ENCODE results near the gene CORO1C. TPM values are rescaled to one million over a fixed set of nuclear protein-coding genes. Genes with fewer than 3 reads are reported as not detected.

CORO1C gene
- total and polyA plus RNA-seq, 2 donors (not counting 3 experiments of a cell fraction or from before 2014, with no cell fraction given) = 150 to 240 TPM

DNA sequence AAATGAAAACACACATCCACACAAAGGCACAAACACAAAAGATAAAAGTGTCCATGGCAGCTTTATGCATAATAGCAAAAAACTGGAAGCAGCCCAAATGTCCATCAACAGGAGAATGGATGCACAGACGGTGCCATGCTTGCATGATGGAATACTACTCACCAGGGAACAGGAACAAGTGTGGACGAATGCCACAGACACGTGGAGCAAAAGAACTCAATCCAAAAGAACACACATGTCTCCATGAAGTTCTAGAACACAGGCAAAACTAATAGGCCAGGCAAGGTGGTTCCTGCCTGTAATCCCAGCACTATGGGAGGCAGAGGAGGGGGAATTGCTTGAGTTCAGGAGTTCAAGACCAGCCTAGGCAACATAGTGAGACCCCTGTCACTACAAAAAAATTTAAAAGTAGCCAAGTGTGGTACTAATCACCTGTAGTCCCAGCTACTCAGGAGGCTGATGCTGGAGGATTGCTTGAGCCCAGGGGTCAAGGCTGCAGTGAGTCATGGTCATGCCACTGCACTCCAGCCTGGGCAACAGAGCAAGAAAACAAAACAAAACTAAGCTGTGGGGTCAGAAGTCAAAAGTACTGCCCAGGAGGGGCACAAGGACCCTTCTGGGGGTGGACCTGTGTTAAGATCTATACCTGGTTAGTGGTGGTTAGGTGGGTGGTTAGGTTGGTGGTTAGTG is 126.2 kb downstream of the CORO1C start:
- TF ChIP-seq MYC (IDR thresholded peaks at IDR 0.05; ENCODE audit: low read depth, low read length) = no peak
- no peak for TF ChIP-seq JUN (IDR thresholded peaks at IDR 0.05; ENCODE audit: borderline replicate concordance, insufficient read depth, insufficient read length, low read depth)
- TF ChIP-seq FOS (IDR thresholded peaks at IDR 0.05; ENCODE audit: borderline replicate concordance, insufficient read depth, low read length) = no peak
- DNase-seq (ENCODE audit: low read depth, low spot score) = no peak
- Histone ChIP-seq H3K4me2 (ENCODE audit: insufficient read depth, low read length) (no peak overlapping the region), H3K27ac (ENCODE audit: insufficient read depth, low read depth, low read length) (no peak overlapping the region), H3K79me2 (ENCODE audit: control insufficient read depth, insufficient read depth, low read length) (no peaks in the 10 kb centered on the region), H3K36me3 (ENCODE audit: control insufficient read depth in 2 of 2, extremely low read depth in 1 of 2, insufficient read depth in 2 of 2, low read length in 2 of 2) (no peaks in the 10 kb centered on the region), H3K9ac (replicated peaks; ENCODE audit: extremely low read depth, insufficient read depth, low read length) (no peak overlapping the region), H4K20me1 (replicated peaks; ENCODE audit: control insufficient read depth, extremely low read depth, insufficient read depth, low read length) (no peaks in the 10 kb centered on the region), H3K27me3 (ENCODE audit: control insufficient read depth in 2 of 2, insufficient read depth in 2 of 2, low read length in 2 of 2) (no peaks in the 10 kb centered on the region), H2AFZ (ENCODE audit: low read depth, low read length) (no peak overlapping the region), H3K9me3 (replicated peaks; ENCODE audit: control insufficient read depth, insufficient read depth, low read length) (no peaks in the 10 kb centered on the region), H3K4me1 (ENCODE audit: control insufficient read depth, extremely low read depth, insufficient read depth, low read length) (no peaks in the 10 kb centered on the region), H3K9me1 (replicated peaks; ENCODE audit: control insufficient read depth, extremely low read depth, insufficient read depth, low read length) (no peaks in the 10 kb centered on the region), H3K4me3 (replicated peaks in 1 of 3; ENCODE audit: insufficient read depth in 1 of 3, low read depth in 1 of 3, low read length in 3 of 3) (no peak overlapping the region)
- BruUV-seq (replicated peaks) = no TSS peak
- intact Hi-C loops (cut with micrococcal nuclease) (no loop called here), dilution Hi-C loops (cut with MboI; ENCODE audit: extremely low pct_ligation_motif_present, low sequenced_read_pairs) (no loop called here)
- ChIA-PET CTCF (interaction anchor here (1.2 to 1.6 kb wide), 2 partner anchors 10 to 13 kb away, joined by 3 to 5 read pairs; no protein-coding TSS in a partner anchor), POLR2A (no interaction called here)
- peak; percentile 15 for FAIRE-seq

- no peaks in the 10 kb centered on the region for H3K4me1 ChIP-seq (ENCODE audit: control insufficient read depth, extremely low read depth, insufficient read depth, low read length)
- ChIA-PET CTCF (interaction anchor here (0.8 to 1.2 kb wide), 2 partner anchors 14 to 16 kb away, joined by 3 to 5 read pairs; no protein-coding TSS in a partner anchor), POLR2A (no interaction called here)
- H3K27me3 ChIP-seq (ENCODE audit: control insufficient read depth in 2 of 2, insufficient read depth in 2 of 2, low read length in 2 of 2) = no peaks in the 10 kb centered on the region
- TF ChIP-seq MYC (IDR thresholded peaks at IDR 0.05; ENCODE audit: low read depth, low read length) (no peak), POLR2A (IDR thresholded peaks at IDR 0.05; ENCODE audit: low read depth, low read length) (no peak), POLR2AphosphoS5 (IDR thresholded peaks at IDR 0.05; ENCODE audit: insufficient read depth, low read depth, low read length) (no peak), GATA2 (IDR thresholded peaks at IDR 0.05; ENCODE audit: insufficient read depth, insufficient read length, low read depth, low read length) (no peak), FOS (IDR thresholded peaks at IDR 0.05; ENCODE audit: borderline replicate concordance, insufficient read depth, low read length) (no peak), JUN (IDR thresholded peaks at IDR 0.05; ENCODE audit: borderline replicate concordance, insufficient read depth, insufficient read length, low read depth) (no peak)
- TF ChIP-seq, protein P1, sequence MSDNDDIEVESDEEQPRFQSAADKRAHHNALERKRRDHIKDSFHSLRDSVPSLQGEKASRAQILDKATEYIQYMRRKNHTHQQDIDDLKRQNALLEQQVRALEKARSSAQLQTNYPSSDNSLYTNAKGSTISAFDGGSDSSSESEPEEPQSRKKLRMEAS (IDR thresholded peaks at IDR 0.05; ENCODE audit: insufficient read depth, insufficient read length) = no peak
- TF ChIP-seq, protein P2, sequence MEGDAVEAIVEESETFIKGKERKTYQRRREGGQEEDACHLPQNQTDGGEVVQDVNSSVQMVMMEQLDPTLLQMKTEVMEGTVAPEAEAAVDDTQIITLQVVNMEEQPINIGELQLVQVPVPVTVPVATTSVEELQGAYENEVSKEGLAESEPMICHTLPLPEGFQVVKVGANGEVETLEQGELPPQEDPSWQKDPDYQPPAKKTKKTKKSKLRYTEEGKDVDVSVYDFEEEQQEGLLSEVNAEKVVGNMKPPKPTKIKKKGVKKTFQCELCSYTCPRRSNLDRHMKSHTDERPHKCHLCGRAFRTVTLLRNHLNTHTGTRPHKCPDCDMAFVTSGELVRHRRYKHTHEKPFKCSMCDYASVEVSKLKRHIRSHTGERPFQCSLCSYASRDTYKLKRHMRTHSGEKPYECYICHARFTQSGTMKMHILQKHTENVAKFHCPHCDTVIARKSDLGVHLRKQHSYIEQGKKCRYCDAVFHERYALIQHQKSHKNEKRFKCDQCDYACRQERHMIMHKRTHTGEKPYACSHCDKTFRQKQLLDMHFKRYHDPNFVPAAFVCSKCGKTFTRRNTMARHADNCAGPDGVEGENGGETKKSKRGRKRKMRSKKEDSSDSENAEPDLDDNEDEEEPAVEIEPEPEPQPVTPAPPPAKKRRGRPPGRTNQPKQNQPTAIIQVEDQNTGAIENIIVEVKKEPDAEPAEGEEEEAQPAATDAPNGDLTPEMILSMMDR (IDR thresholded peaks at IDR 0.05; ENCODE audit: extremely low read depth in 1 of 2, insufficient read depth in 1 of 2, low read depth in 1 of 2, low read length in 2 of 2) = no peak
- H3K9me3 ChIP-seq (replicated peaks; ENCODE audit: control insufficient read depth, insufficient read depth, low read length) = no peaks in the 10 kb centered on the region
- no peak overlapping the region for H2AFZ ChIP-seq (ENCODE audit: low read depth, low read length)
- intact Hi-C loops (cut with micrococcal nuclease) = no loop called here
- no peaks in the 10 kb centered on the region for H3K36me3 ChIP-seq (ENCODE audit: control insufficient read depth in 2 of 2, extremely low read depth in 1 of 2, insufficient read depth in 2 of 2, low read length in 2 of 2)
- H3K4me2 ChIP-seq (ENCODE audit: insufficient read depth, low read length) = no peak overlapping the region
- no peaks in the 10 kb centered on the region for H3K79me2 ChIP-seq (ENCODE audit: control insufficient read depth, insufficient read depth, low read length)
- no peak overlapping the region for H3K27ac ChIP-seq (ENCODE audit: insufficient read depth, low read depth, low read length)
- DNase-seq (ENCODE audit: low read depth, low spot score) (no peak), FAIRE-seq (no peak)
- dilution Hi-C loops (cut with MboI; ENCODE audit: extremely low pct_ligation_motif_present, low sequenced_read_pairs) = no loop called here
- no peak overlapping the region for H3K9ac ChIP-seq (replicated peaks; ENCODE audit: extremely low read depth, insufficient read depth, low read length)
- no peaks in the 10 kb centered on the region for H3K9me1 ChIP-seq (replicated peaks; ENCODE audit: control insufficient read depth, extremely low read depth, insufficient read depth, low read length)
- H4K20me1 ChIP-seq (replicated peaks; ENCODE audit: control insufficient read depth, extremely low read depth, insufficient read depth, low read length) = no peaks in the 10 kb centered on the region
- no TSS peak for BruUV-seq (replicated peaks)
- no peak overlapping the region for H3K4me3 ChIP-seq (replicated peaks in 1 of 3; ENCODE audit: insufficient read depth in 1 of 3, low read depth in 1 of 3, low read length in 3 of 3)
These were observed 126.9 kb downstream of the CORO1C start for GRCh38 chr12:108604208-108604941.

All from endothelial cell of umbilical vein (primary cell).